ENCODE data around the gene RNF166.

GRCh38 chr16:88720396-88720970 lies 14.3 kb upstream of the RNF166 start:
- TF ChIP-seq RAD21 (IDR thresholded peaks at IDR 0.05; ENCODE audit: low read depth) = no peak
- no peak for TF ChIP-seq YY1 (IDR thresholded peaks at IDR 0.05; ENCODE audit: low read depth)
- TF ChIP-seq TCF12 (IDR thresholded peaks at IDR 0.05; ENCODE audit: low read depth) = no peak
- no peak for TF ChIP-seq EGR1 (IDR thresholded peaks at IDR 0.05)
- TF ChIP-seq MAX (IDR thresholded peaks at IDR 0.05) = no peak
- TF ChIP-seq USF1 (IDR thresholded peaks at IDR 0.05) = no peak

All from Ishikawa (cell line).